Endothelial cell of umbilical vein (primary cell): ENCODE data around the gene TULP4. TPM values are rescaled to one million over a fixed set of nuclear protein-coding genes. Genes with fewer than 3 reads are reported as not detected.

Experiments
- BruUV-seq: library from RNA; stranded (reverse); fragments of 400-500 nt; replicated peaks from 2 replicates; lab custom pipeline; 2021; lab: Mats Ljungman, UMichigan
- CTCF ChIA-PET: fragments of 300-600, 350-600 bp; sonication (Branson Sonifier 250); formaldehyde crosslinking; loops from one replicate; lab custom pipeline; 2021; ENCODE audit warnings: antibody characterized with exemption, inconsistent platforms; lab: Charles Lee
- POLR2A ChIA-PET: fragments of 300-600, 350-600 bp; sonication (Branson Sonifier 250); formaldehyde crosslinking; loops from one replicate; lab custom pipeline; 2021; ENCODE audit warnings: antibody characterized with exemption, inconsistent platforms; lab: Charles Lee
- DNase-seq: peaks from one replicate; pipeline ENCODE4 v3.0.0-alpha.2; 2011; ENCODE audit warnings: low read depth, low spot score
- FAIRE-seq: peaks from 2 replicates; lab custom pipeline; 2011; peaks lifted over from hg19 to GRCh38; lab: Jason Lieb, UNC
- H2AFZ ChIP-seq: 2 replicates; pipeline ENCODE4 v1.6.0; 2012; ENCODE audit warnings: low read depth, low read length, control low read depth, inconsistent platforms
- H3K27ac ChIP-seq: 2 replicates; pipeline ENCODE4 v1.5.1; 2011; ENCODE audit warnings: low read depth, mild to moderate bottlenecking, control low read depth, low read length, moderate library complexity; ENCODE audit not compliant: insufficient read depth
- H3K27me3 ChIP-seq, 2 experiments: 2 replicates each; pipeline versions ENCODE4 v1.6.0 to v1.6.1; 2011; ENCODE audit warnings: low read length in 2 of 2, mixed read lengths in 1 of 2; ENCODE audit not compliant: control insufficient read depth in 2 of 2, insufficient read depth in 2 of 2
- H3K36me3 ChIP-seq, 2 experiments: 2 replicates in 1 of 2; 3 replicates in 1 of 2; pipeline ENCODE4 v1.5.1; 2011; ENCODE audit warnings: low read length in 2 of 2, mild to moderate bottlenecking in 1 of 2, moderate library complexity in 1 of 2; ENCODE audit not compliant: control insufficient read depth in 2 of 2, insufficient read depth in 2 of 2; ENCODE audit errors: extremely low read depth in 1 of 2
- H3K4me1 ChIP-seq: 3 replicates; pipeline ENCODE4 v1.5.1; 2011; ENCODE audit warnings: mild to moderate bottlenecking, low read length; ENCODE audit not compliant: control insufficient read depth, insufficient read depth; ENCODE audit errors: extremely low read depth
- H3K4me2 ChIP-seq: 2 replicates; pipeline ENCODE4 v1.6.1; 2011; ENCODE audit warnings: low read length, control low read depth, mixed read lengths; ENCODE audit not compliant: insufficient read depth
- H3K4me3 ChIP-seq, 3 experiments: fragments of 200-600 bp in 1 of 3; sonication (generic), shearing (Covaris generic) in 1 of 3; replicated peaks in 1 of 3; 2 replicates each; pipeline ENCODE4 v1.5.1; 2011 to 2016; ENCODE audit warnings: control low read depth in 3 of 3, low read length in 3 of 3, mild to moderate bottlenecking in 2 of 3, inconsistent platforms in 1 of 3, low read depth in 1 of 3, moderate library complexity in 1 of 3; ENCODE audit not compliant: insufficient read depth in 1 of 3
- H3K79me2 ChIP-seq: 2 replicates; pipeline ENCODE4 v1.6.0; 2012; ENCODE audit warnings: low read length, inconsistent platforms; ENCODE audit not compliant: control insufficient read depth, insufficient read depth
- H3K9ac ChIP-seq: replicated peaks from 2 replicates; pipeline ENCODE3; 2011; ENCODE audit warnings: low read length, control low read depth; ENCODE audit not compliant: insufficient read depth; ENCODE audit errors: extremely low read depth
- H3K9me1 ChIP-seq: replicated peaks from 3 replicates; pipeline ENCODE4 v1.6.0; 2011; ENCODE audit warnings: mild to moderate bottlenecking, low read length; ENCODE audit not compliant: control insufficient read depth, insufficient read depth; ENCODE audit errors: extremely low read depth
- H3K9me3 ChIP-seq: replicated peaks from 2 replicates; pipeline ENCODE4 v1.5.1; 2012; ENCODE audit warnings: low read length, inconsistent platforms; ENCODE audit not compliant: control insufficient read depth, insufficient read depth
- H4K20me1 ChIP-seq: replicated peaks from 2 replicates; pipeline ENCODE3; 2011; ENCODE audit warnings: mild to moderate bottlenecking, low read length; ENCODE audit not compliant: control insufficient read depth, insufficient read depth; ENCODE audit errors: extremely low read depth
- EZH2 ChIP-seq: IDR thresholded peaks from 2 replicates; pipeline ENCODE4 v1.6.1; 2012; ENCODE audit warnings: borderline replicate concordance, low read depth, mild to moderate bottlenecking, moderate library complexity, low read length, inconsistent platforms; ENCODE audit not compliant: severe bottlenecking
- FOS ChIP-seq: IDR thresholded peaks from 2 replicates; pipeline ENCODE4 v1.6.1; 2011; ENCODE audit warnings: mild to moderate bottlenecking, low read length, moderate library complexity, borderline replicate concordance; ENCODE audit not compliant: insufficient read depth
- GATA2 ChIP-seq: IDR thresholded peaks from 2 replicates; pipeline ENCODE4 v1.7.0; 2011; ENCODE audit warnings: low read depth, mild to moderate bottlenecking, moderate library complexity, mixed read lengths, low read length; ENCODE audit not compliant: insufficient read length, insufficient read depth
- JUN ChIP-seq: IDR thresholded peaks from 2 replicates; pipeline ENCODE4 v1.6.1; 2011; ENCODE audit warnings: borderline replicate concordance, low read depth; ENCODE audit not compliant: insufficient read length, insufficient read depth
- MYC ChIP-seq: IDR thresholded peaks from one replicate; pipeline ENCODE4 v1.6.1; 2011; ENCODE audit warnings: mild to moderate bottlenecking, low read depth, low read length
- POLR2A ChIP-seq: IDR thresholded peaks from 2 replicates; pipeline ENCODE4 v1.6.1; 2012; ENCODE audit warnings: low read depth, mild to moderate bottlenecking, control low read depth, low read length
- POLR2AphosphoS5 ChIP-seq: IDR thresholded peaks from 2 replicates; pipeline ENCODE4 v1.6.1; 2012; ENCODE audit warnings: low read depth, mild to moderate bottlenecking, control low read depth, low read length, moderate library complexity; ENCODE audit not compliant: insufficient read depth
- dilution Hi-C: fragments of 300-500 bp; cut with MboI; formaldehyde crosslinking; loops from one replicate; pipeline ENCODE4 v1.15.0; 2019; ENCODE audit warnings: low sequenced_read_pairs; ENCODE audit not compliant: extremely low pct_ligation_motif_present
- intact Hi-C: fragments of 100-400 bp; cut with micrococcal nuclease; formaldehyde crosslinking; loops from one replicate; pipeline ENCODE4 v1.10.0; 2022
- polyA plus RNA-seq, 4 experiments: library from polyadenylated mRNA; depleted of rRNA in 3 of 4; stranded (reverse) in 3 of 4; unstranded in 1 of 4; fragments of >200 nt; gene quantifications; 2 replicates each; pipeline versions ENCODE4 v1.2.1 to v1.2.3, GENCODE V29; 2011 to 2012; ENCODE audit warnings: missing spikeins in 1 of 4
- total RNA-seq: library from RNA; stranded (reverse); gene quantifications from 2 replicates; pipeline ENCODE4 v1.2.3, GENCODE V29; 2021
- TF ChIP-seq, protein P1 (sequence below): IDR thresholded peaks from 2 replicates; pipeline ENCODE4 v1.6.1; 2011; ENCODE audit not compliant: insufficient read depth, insufficient read length
- TF ChIP-seq, protein P2 (sequence below), 2 donors: IDR thresholded peaks; 1 replicate in 1 of 2; 2 replicates in 1 of 2; pipeline ENCODE4 v1.5.1; 2011; ENCODE audit warnings: low read length in 2 of 2, mild to moderate bottlenecking in 2 of 2, moderate library complexity in 2 of 2, control low read depth in 1 of 2, inconsistent platforms in 1 of 2, low read depth in 1 of 2; ENCODE audit not compliant: insufficient read depth in 1 of 2; ENCODE audit errors: extremely low read depth in 1 of 2

Gene TULP4
- total and polyA plus RNA-seq, 2 donors (not counting 3 experiments of a cell fraction or from before 2014, with no cell fraction given) = 10.8 to 55.1 TPM

DNA sequence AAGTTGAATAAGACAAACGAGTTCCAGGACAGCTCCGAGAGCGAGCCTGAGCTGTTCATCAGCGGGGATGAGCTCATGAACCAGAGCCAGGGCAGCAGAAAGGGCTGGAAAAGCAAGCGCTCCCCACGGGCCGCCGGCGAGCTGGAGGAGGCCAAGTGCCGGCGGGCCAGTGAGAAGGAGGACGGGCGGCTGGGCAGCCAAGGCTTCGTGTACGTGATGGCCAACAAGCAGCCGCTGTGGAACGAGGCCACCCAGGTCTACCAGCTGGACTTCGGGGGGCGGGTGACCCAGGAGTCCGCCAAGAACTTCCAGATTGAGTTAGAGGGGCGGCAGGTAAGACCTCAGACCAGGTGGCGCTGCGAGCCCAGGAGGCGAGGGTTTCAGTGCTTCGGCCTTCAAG lies 191.6 kb downstream of the TULP4 start:
- ChIA-PET POLR2A (no interaction called here), CTCF (interaction anchor here (1.0 to 1.5 kb wide), 4 partner anchors 9 to 290 kb away, joined by 3 to 6 read pairs (median 4); no protein-coding TSS in a partner anchor)
- Histone ChIP-seq H2AFZ (no peak overlapping the region), H3K9me3 (no peaks in the 10 kb centered on the region), H3K4me2 (no peak overlapping the region), H3K27ac (no peak overlapping the region), H3K36me3 (peaks cover 1 to 12% of the 10 kb centered on the region in 2 experiments), H3K4me1 (no peaks in the 10 kb centered on the region), H3K79me2 (no peaks in the 10 kb centered on the region), H3K4me3 (no peak overlapping the region), H3K9me1 (no peaks in the 10 kb centered on the region), H4K20me1 (no peaks in the 10 kb centered on the region), H3K9ac (no peak overlapping the region), H3K27me3 (no peaks in the 10 kb centered on the region)
- no peak for TF ChIP-seq JUN
- no peak for TF ChIP-seq POLR2A
- TF ChIP-seq, protein P1, sequence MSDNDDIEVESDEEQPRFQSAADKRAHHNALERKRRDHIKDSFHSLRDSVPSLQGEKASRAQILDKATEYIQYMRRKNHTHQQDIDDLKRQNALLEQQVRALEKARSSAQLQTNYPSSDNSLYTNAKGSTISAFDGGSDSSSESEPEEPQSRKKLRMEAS = no peak
- BruUV-seq = no TSS peak
- dilution Hi-C loops = no loop called here
- FAIRE-seq = no peak
- intact Hi-C loops = no loop called here
- no peak for DNase-seq

DNA sequence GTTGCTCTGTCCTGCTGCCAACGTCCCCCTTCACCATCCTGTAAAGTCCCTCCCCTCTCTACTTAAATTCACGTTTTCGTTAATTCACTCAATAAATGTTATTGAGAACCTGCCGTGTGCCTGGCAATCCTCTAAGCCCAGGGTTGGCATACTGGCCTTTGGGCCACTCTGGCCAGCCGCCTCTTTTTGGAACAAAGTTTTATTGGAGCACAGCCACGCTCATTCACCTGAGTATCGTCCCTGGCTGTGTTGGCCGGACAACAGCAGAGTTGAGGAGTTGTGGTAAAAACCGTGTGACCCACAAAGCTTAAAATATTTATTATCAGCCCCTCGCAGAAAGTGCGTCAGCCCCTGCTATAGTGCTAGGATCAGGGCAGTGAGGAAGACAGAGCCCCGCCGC lies 192.9 kb downstream of the TULP4 start:
- Histone ChIP-seq H2AFZ (no peak overlapping the region), H4K20me1 (no peaks in the 10 kb centered on the region), H3K79me2 (no peaks in the 10 kb centered on the region), H3K4me2 (no peak overlapping the region), H3K27me3 (no peaks in the 10 kb centered on the region), H3K27ac (no peak overlapping the region), H3K9ac (no peak overlapping the region), H3K9me3 (no peaks in the 10 kb centered on the region), H3K9me1 (no peaks in the 10 kb centered on the region), H3K4me3 (no peak overlapping the region), H3K4me1 (no peaks in the 10 kb centered on the region), H3K36me3 (peaks cover under 1 to 10% of the 10 kb centered on the region in 2 experiments)
- FAIRE-seq (no peak), DNase-seq (no peak)
- dilution Hi-C loops = no loop called here
- TF ChIP-seq POLR2AphosphoS5 (no peak), JUN (no peak), POLR2A (no peak), FOS (no peak), GATA2 (no peak), MYC (no peak), EZH2 (no peak)
- TF ChIP-seq, protein P1 = no peak
- TF ChIP-seq, protein P2, sequence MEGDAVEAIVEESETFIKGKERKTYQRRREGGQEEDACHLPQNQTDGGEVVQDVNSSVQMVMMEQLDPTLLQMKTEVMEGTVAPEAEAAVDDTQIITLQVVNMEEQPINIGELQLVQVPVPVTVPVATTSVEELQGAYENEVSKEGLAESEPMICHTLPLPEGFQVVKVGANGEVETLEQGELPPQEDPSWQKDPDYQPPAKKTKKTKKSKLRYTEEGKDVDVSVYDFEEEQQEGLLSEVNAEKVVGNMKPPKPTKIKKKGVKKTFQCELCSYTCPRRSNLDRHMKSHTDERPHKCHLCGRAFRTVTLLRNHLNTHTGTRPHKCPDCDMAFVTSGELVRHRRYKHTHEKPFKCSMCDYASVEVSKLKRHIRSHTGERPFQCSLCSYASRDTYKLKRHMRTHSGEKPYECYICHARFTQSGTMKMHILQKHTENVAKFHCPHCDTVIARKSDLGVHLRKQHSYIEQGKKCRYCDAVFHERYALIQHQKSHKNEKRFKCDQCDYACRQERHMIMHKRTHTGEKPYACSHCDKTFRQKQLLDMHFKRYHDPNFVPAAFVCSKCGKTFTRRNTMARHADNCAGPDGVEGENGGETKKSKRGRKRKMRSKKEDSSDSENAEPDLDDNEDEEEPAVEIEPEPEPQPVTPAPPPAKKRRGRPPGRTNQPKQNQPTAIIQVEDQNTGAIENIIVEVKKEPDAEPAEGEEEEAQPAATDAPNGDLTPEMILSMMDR (IDR thresholded peaks at IDR 0.05; ENCODE audit: extremely low read depth in 1 of 2, insufficient read depth in 1 of 2, low read depth in 1 of 2, low read length in 2 of 2) = no peak
- BruUV-seq = no TSS peak
- intact Hi-C loops = loop anchor here (5.0 kb wide), 1 partner anchor 92 kb away; no protein-coding TSS in a partner anchor
- POLR2A ChIA-PET = no interaction called here
- CTCF ChIA-PET = no interaction called here
